Aorta (tissue), 5 donors: Measurements from ENCODE around the gene TMIGD3. TPM values are rescaled to one million over a fixed set of nuclear protein-coding genes. Genes with fewer than 3 reads are reported as not detected.
"Not testable (repeated sequence)": the region's sequence is repeated elsewhere in the genome, so short reads cannot be mapped to it uniquely, and the experiment has no call there.

Source experiments
- ATAC-seq: fragments of 200-7000 bp; cut with Tn5 transposase; one replicate; pipeline ENCODE4 v1.9.1; 2022; ENCODE audit warnings: moderate library complexity; ENCODE audit not compliant: low FRiP score
- DNase-seq, 2 donors: peaks; one replicate each; pipeline ENCODE4 v3.0.0-alpha.2; 2020
- H3K27ac ChIP-seq, 2 donors: one replicate each; pipeline ENCODE4 v1.5.1; 2013; ENCODE audit warnings: low read length in 2 of 2, mild to moderate bottlenecking in 2 of 2, moderate library complexity in 2 of 2, control low read depth in 1 of 2, inconsistent platforms in 1 of 2, low read depth in 1 of 2
- H3K27me3 ChIP-seq, 2 donors: one replicate each; pipeline ENCODE4 v1.6.1; 2013; ENCODE audit warnings: control low read depth in 1 of 2, low read length in 1 of 2, mild to moderate bottlenecking in 1 of 2, moderate library complexity in 1 of 2; ENCODE audit not compliant: insufficient read depth in 2 of 2, control insufficient read depth in 1 of 2
- H3K36me3 ChIP-seq, 2 donors: one replicate each; pipeline ENCODE4 v1.6.1; 2013; ENCODE audit warnings: control low read depth in 1 of 2, low read length in 1 of 2, mild to moderate bottlenecking in 1 of 2; ENCODE audit not compliant: insufficient read depth in 2 of 2, control insufficient read depth in 1 of 2
- H3K4me1 ChIP-seq, 2 donors: one replicate each; pipeline ENCODE4 v1.6.1; 2013; ENCODE audit warnings: low read length in 2 of 2, control low read depth in 1 of 2, mild to moderate bottlenecking in 1 of 2, moderate library complexity in 1 of 2; ENCODE audit not compliant: insufficient read depth in 2 of 2, control insufficient read depth in 1 of 2
- H3K4me3 ChIP-seq, 2 donors: one replicate each; pipeline ENCODE4 v1.5.1; 2013; ENCODE audit warnings: low read length in 2 of 2, control low read depth in 1 of 2, mild to moderate bottlenecking in 1 of 2
- H3K9me3 ChIP-seq: one replicate; pipeline ENCODE4 v1.6.1; 2013; ENCODE audit warnings: mild to moderate bottlenecking, low read length; ENCODE audit not compliant: control insufficient read depth
- WGBS, 2 donors: extraction: QIAGEN DNeasy Blood & Tissue Kit; methylation state at CpG; one replicate each; pipeline ENCODE4 v1.1.7; 2013; 5-methylcytosine and 5-hydroxymethylcytosine counted together
- intact Hi-C, 2 donors: fragments of 100-400 bp; cut with DNase I; formaldehyde crosslinking; loops; one replicate each; pipeline versions ENCODE4 v1.14.2 to v1.15.0; 2022
- long read RNA-seq, 2 donors: library from polyadenylated mRNA; unstranded; transcript quantifications; one replicate each; pipeline ENCODE4 v2.0.0, GENCODE V29; 2020 to 2021
- polyA plus RNA-seq, 2 donors: library from polyadenylated mRNA; stranded (reverse); fragments of 200-250 nt; gene quantifications; one replicate each; pipeline ENCODE4 v1.2.3, GENCODE V29; 2013
- total RNA-seq, 2 donors: library from RNA; stranded (reverse); fragmentation: NEBNext Ultra II Directional; extraction: Animal tissue kit (Norgen Biotek cat#: 25700); gene quantifications; one replicate each; pipeline ENCODE4 v1.2.1, GENCODE V29; 2021
- donor health status: healthy with polysubstance abuse.
- donor health status: Bipolar disorder and iron deficiency.
- donor health status: DM: no; HTN: no; CAD: no.
- donor health status: DM: no; HTN: no; CAD: no.
- donor health status: DM: yes; HTN: yes; CAD: no.

Gene TMIGD3
- total RNA-seq, result 1 to 10 TPM; 4.0 to 6.0 TPM
- 1 to 10 TPM; 1.3 to 7.3 TPM for polyA plus RNA-seq
- long read RNA-seq, donor 1, partial matches to known transcripts, result 1 of 3 reads
- long read RNA-seq, donor 1, other reads (novel, unspliced or antisense), result 2 of 3 reads
- long read RNA-seq, donor 2, result 0 reads

DNA sequence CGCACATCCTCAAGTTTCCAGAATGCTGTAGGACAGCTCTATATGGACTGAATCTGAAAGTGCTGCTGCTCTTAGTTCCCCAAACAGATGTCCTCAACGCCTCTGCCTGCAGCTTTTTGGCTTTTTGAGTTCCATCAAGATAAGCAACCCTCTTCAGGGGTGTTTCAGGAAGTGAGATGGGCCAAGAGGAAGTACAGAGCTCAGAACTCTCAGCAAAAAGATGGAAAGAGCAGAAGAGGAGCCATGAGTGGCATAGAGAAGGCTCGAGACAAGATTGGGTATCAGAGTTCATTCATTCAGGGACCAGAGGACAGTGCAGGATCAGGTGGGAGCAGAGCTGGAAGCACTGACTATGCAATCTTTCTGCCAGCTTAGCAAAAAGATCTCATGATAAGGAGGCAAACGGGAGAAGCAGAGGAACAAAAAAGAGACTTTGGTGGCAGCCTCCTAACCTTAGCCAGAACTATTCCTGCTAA, at the start of gene TMIGD3, which contains the start of gene ADORA3:
TMIGD3 (minus strand) TSS at position 49 of the 476 bp plus-strand sequence. CDS start 279 bp downstream, outside the sequence.
ADORA3 (minus strand) TSS at position 49 of the 476 bp plus-strand sequence. CDS start 279 bp downstream, outside the sequence.
- ATAC-seq, result no peak
- intact Hi-C loops, result no loop called here

DNA sequence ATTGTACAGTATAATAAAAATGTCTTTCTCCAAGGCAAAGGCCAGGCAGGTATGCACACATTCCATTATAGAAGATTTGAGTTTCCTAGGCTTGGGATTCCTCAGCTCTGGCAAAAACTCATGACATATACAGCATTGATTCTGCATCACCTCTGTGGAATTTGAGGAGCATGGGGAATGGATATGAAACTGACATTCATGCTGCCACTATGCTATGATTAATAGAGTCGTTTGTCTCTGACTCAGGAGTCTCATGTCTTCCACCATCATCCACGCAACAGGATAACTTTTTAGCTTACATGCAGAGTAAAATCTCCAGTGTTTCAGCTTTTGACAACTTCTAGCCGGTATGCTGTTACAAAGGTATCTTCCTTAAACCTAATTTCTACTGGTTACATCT, 49.8 kb upstream of the TMIGD3 start:
- no peak for DNase-seq
- no peak for ATAC-seq
- Histone ChIP-seq H3K27ac (no peak overlapping the region), H3K27me3 (no peaks in the 10 kb centered on the region), H3K4me3 (no peak overlapping the region), H3K36me3 (no peaks in the 10 kb centered on the region), H3K4me1 (no peaks in the 10 kb centered on the region), H3K9me3 (no peaks in the 10 kb centered on the region)
- intact Hi-C loops, result no loop called here
- 91% methylated on average over 3 of the region's 3 CpGs for WGBS, 2 donors

More for the DNA sequence above, at the start of gene TMIGD3, which contains the start of gene ADORA3:
- no peak for DNase-seq
- no peaks in the 10 kb centered on the region for H3K36me3 ChIP-seq
- no peaks in the 10 kb centered on the region for H3K27me3 ChIP-seq
- H3K9me3 ChIP-seq, result no peaks in the 10 kb centered on the region
- no peak within 1 kb of the TSS for H3K27ac ChIP-seq
- WGBS, 2 donors, result 71 to 72% methylated on average over 4 of the region's 4 CpGs
- no peaks in the 10 kb centered on the region for H3K4me1 ChIP-seq
- H3K4me3 ChIP-seq, result no peak within 1 kb of the TSS

DNA sequence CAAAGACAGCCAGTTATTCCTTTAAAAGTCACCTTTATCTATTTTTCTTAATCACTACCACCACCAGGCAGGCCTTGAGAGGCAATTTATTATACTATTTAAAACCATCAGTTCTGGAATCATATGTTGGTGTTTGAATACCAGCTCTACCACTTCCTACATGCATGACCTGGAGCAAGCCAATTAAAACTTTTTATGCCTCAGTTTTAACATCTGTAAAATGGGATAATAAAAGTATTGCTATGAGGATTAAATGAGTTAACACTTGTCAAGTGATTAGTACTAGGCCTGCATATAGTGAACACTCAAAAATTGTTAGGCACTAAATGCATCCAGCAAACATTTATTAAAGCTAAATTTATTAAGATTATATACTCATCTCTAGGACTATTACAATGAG, 49.2 kb upstream of the TMIGD3 start:
- intact Hi-C loops, result no loop called here
- ATAC-seq, result no peak
- Histone ChIP-seq H3K4me3 (no peak overlapping the region), H3K27me3 (no peaks in the 10 kb centered on the region), H3K4me1 (no peaks in the 10 kb centered on the region), H3K27ac (no peak overlapping the region), H3K9me3 (no peaks in the 10 kb centered on the region), H3K36me3 (no peaks in the 10 kb centered on the region)
- DNase-seq, result no peak

DNA sequence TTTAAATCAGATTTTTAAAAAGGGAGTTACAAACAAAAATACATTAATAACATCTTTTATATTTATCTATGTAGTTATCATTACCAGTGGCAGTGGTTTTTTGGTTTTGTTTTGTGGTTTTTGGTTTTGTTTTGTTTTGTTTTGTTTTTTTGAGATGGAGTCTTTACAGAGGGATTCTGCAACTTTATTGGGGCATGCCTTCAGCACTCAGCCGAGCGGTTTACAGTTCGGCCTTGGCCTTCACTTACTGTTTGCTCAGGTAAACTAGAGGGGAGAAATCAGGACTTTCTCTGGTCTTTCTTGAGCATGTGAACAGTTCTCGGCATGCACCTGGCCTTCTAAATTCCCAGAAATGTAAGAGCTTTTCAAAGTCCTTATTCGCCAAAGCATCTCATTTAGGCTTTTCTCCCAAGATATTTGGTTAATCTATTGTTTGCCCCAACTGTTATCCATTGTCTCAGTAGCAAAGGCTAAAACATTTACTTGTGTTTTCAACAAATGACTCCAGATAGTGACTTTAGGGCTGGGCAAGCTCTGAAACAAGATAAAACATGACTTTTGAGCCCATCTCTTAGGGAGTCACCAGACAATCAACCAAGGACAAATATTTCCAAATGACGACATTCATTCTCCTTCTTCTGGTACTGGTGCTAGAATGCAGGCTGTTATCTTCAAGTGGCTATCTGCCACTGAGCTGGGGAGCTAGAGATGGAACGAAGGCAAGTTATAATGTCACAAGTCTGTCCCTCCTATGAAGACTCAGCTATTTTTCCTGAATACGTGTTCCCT, 48.4 kb upstream of the TMIGD3 start:
- DNase-seq, result no peak
- no peaks in the 10 kb centered on the region for H3K36me3 ChIP-seq
- H3K4me3 ChIP-seq, result no peak overlapping the region
- no peaks in the 10 kb centered on the region for H3K4me1 ChIP-seq
- 92% methylated on average over 8 of the region's 8 CpGs for WGBS, 2 donors
- ATAC-seq, result no peak
- intact Hi-C loops, result no loop called here
- no peaks in the 10 kb centered on the region for H3K27me3 ChIP-seq
- no peaks in the 10 kb centered on the region for H3K9me3 ChIP-seq
- no peak overlapping the region for H3K27ac ChIP-seq

DNA sequence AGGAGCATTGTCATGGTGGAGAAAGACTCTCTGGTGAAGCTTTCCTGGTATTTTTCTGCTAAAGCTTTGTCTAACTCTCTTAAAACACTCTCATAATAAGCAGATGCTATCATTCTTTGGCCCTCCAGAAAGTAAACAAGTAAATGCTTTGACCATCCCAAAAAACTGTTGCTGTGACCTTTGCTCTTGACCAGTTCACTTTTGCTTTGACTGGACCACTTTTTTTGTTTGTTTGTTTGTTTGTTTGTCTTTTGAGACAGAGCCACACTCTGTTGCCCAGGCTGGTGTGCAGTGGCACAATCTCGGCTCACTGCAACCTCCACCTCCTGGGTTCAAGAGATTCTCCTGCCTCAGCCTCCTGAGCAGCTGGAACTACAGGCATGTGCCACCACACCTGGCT, 44.4 kb upstream of the TMIGD3 start:
- H3K4me1 ChIP-seq, H3K27me3 ChIP-seq, H3K9me3 ChIP-seq, H3K4me3 ChIP-seq, DNase-seq, intact Hi-C loops, H3K36me3 ChIP-seq, H3K27ac ChIP-seq, ATAC-seq: not testable (repeated sequence)
- 88 to 90% methylated on average over 1 of the region's 1 CpG for WGBS, 2 donors

DNA sequence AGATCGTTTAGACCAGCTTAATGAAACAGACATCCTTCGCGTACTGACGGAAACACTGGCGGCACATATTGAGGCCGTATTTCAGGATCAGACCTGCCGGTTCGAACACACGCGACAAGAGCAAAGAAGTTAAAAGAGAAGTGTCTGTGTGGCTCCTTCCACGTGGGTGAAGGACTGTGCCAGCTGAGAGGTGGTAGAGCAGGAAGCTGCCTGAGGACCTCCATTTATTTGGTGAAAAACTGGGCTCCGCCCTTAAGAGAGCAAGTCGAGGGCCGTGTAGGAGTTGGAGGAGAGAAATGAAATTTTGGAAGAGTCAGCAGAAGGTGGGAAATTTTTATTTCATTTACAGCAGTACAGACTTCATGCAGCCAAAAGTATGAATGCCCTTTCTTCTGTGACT, 38.8 kb upstream of the TMIGD3 start:
- H3K4me3 ChIP-seq, result no peak overlapping the region
- H3K36me3 ChIP-seq, result no peaks in the 10 kb centered on the region
- 81 to 82% methylated on average over 14 of the region's 14 CpGs for WGBS, 2 donors
- DNase-seq, result no peak
- no peaks in the 10 kb centered on the region for H3K27me3 ChIP-seq
- no peaks in the 10 kb centered on the region for H3K9me3 ChIP-seq
- no peak for ATAC-seq
- no peak overlapping the region for H3K27ac ChIP-seq
- intact Hi-C loops, result no loop called here
- peaks cover 0 to 3% of the 10 kb centered on the region in 2 donors for H3K4me1 ChIP-seq

DNA sequence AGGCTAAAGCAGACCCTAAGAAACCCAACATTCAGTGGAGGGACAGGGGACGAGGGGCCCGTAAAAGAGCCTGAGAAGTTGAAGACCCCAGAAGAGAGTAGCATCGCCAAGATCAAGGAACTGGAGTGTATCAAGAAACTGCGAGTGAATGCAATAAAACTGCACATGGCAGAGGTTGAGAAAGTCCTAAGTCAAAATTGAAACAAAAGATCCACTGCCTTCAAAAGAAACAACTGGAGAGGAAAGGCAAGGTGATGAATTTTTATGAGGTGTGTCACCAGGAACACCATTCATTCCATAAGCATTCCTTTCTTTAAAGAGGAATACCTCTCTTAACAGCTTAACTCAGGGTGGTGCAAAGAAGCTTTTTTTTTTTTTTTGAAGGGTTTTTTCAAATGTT, 38.3 kb upstream of the TMIGD3 start:
- ATAC-seq (no peak), DNase-seq (no peak)
- Histone ChIP-seq H3K36me3 (no peaks in the 10 kb centered on the region), H3K9me3 (no peaks in the 10 kb centered on the region), H3K4me1 (peaks cover 0 to 4% of the 10 kb centered on the region in 2 donors), H3K27me3 (no peaks in the 10 kb centered on the region), H3K4me3 (no peak overlapping the region), H3K27ac (no peak overlapping the region)
- intact Hi-C loops, result no loop called here
- WGBS, 2 donors, result 80 to 88% methylated on average over 4 of the region's 4 CpGs

DNA sequence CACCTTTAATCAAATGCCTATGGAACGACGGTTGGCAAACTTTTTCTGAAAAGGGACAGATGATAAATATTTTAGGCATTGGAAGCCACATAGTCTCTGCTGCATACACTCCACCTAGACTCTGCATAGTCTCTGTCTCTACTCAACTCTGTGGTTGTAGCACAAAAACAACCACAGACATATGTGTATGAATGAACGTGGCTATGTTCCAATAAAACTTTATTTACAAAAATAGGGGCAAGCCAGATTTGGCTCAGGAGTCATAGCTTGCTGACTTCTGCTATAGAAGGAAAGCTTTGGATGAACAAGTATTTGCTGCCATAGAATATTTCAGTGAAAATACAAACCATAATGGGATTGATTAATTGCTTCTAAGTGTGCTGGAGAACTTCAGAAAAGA, 37.5 kb upstream of the TMIGD3 start:
- WGBS, 2 donors, result 74 to 78% methylated on average over 3 of the region's 3 CpGs
- no peak overlapping the region for H3K27ac ChIP-seq
- no peaks in the 10 kb centered on the region for H3K27me3 ChIP-seq

More for the DNA sequence above, 37.5 kb upstream of the TMIGD3 start:
- Histone ChIP-seq H3K4me1 (peaks cover 0 to 10% of the 10 kb centered on the region in 2 donors), H3K9me3 (no peaks in the 10 kb centered on the region), H3K4me3 (no peak overlapping the region), H3K36me3 (no peaks in the 10 kb centered on the region)
- DNase-seq (no peak), ATAC-seq (no peak)
- intact Hi-C loops, result no loop called here
